HG02870 (cell line): Measurements from ENCODE around the gene COL8A1.
"Not testable (repeated sequence)": the region's sequence is repeated elsewhere in the genome, so short reads cannot be mapped to it uniquely, and the experiment has no call there.

Source experiments
- ATAC-seq: cut with Tn5 transposase; IDR thresholded peaks from one replicate; pipeline ENCODE4 v1.9.1; 2021; ENCODE audit warnings: mild to moderate bottlenecking, moderate library complexity; ENCODE audit not compliant: unreplicated experiment

Gene COL8A1

DNA sequence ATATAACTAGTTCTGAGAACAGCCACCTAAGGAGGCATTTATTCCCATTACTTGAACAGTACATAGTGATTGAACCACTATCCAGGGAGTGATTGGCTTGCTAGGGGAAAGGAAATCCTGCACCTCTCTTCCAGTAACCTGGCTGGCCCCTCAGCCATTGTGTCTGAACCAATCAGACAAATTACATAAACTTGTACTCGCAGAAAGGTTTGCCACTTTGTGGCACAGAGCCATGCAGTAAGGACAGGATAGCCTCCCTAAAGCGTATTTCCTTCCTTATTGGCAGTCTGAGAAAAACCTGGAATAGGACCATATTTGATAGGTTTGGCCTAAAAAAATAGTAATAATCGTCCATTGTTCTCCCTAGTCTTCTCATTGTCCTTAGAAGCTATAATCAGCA, 198.3 kb downstream of the COL8A1 start:
- no peak for ATAC-seq

DNA sequence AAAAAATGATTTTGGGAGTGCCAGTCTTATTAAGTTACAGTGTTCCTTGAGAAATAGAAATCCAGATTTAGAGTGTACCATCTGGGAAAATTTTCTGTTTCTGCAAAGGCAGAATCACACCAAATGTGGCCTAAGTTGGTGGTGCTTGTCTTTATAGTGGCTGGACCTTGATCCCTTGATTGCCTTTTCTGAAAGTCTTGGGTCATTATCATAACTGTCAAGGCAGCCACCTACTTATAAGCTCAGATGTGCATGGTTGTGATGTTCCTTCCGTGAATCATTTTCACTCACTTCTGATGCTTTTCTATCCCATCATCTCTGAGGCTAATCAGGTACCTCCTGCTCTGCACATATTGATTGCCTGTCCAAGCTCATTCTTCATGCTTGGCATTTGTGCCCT, 199.3 kb downstream of the COL8A1 start:
- ATAC-seq = no peak

DNA sequence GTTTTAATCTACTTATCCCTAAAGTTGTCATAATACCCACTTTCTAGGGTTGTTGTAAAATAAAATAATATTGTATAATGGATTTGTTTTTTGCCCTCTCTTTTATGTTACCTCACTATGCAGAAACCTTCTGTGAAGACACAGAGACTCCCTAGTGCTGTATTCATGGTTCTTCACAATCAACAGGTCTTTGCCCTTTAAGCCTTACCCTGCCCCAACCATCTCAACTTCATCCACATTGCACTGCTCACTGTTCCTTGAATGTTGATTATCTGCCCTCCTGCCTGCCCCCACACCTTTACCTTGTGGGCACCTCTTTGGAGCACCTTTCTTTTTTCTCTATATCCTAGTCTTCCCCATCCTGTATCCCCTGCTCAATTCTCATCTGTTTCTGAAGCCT, 200.4 kb downstream of the COL8A1 start:
- ATAC-seq = no peak

DNA sequence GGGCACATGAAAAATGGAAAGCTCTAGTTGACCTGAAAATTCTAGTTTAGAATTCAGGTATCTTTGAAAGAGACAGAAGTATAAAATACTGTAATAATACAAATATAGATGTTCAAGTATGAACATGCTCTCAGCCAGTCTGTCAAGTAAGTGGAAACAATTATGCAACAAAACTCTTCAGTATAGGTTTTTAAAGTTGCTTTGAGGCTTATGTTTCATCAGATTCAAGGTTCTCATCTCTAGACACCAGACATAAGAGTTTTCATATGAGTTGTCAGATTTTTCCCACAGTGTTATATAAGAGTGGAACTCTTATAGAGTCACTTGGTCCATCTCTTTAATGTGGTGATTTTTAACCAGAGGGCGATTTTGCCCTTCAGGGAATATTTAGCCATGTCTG, 201.2 kb downstream of the COL8A1 start:
- no peak for ATAC-seq

DNA sequence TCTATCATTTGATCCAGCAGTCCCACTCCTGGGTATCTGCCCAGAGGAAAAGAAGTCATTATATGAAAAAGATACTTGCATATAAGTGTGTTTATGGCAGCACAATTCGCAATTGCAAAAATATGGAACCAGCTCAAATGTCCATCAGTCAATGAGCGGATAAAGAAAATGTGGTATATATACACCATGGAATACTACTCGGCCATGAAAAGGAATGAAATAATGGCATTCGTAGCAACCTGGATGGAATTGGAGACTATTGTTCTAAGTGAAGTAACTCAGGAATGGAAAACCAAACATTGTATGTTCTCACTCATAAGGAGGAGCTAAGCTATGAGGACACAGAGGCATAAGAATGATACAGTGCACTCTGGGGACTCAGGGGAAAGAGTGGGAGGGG, 203.6 kb downstream of the COL8A1 start:
- ATAC-seq = not testable (repeated sequence)

DNA sequence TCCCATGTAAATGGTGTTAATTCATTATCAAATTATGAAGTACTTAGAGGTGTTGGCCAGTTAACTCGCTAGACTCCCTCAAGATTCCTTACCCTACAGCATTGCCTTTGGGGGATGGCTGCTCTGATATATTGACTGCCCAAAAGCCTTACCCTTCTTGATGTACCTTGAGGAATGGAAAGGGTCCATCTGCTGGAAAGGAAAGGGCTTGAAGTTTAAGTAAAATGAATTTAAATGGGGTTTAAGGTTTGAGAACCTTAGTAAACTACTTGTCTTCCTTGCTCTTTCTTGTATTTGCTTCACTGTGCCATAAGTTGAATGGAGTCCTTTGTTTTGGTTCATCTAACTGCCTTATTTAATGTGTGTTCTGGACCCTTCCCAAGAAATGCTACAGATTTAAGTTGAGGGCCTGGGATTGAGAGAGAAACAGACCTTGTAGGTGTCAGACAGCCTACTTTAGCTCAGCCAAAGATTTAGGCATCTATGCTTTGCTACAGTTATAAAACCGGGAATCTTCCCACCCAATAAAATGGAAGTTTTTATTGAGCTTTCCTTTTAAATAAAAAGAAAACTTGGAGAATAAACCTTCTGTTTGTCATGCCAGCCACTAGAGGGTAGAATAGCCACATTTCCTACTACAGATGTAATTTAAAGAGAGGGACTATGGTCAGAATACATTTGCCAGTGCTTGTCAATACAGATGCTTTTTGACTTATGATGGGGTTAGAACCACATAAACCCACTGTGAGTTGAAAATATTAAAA, 204.6 kb downstream of the COL8A1 start:
- no peak for ATAC-seq

DNA sequence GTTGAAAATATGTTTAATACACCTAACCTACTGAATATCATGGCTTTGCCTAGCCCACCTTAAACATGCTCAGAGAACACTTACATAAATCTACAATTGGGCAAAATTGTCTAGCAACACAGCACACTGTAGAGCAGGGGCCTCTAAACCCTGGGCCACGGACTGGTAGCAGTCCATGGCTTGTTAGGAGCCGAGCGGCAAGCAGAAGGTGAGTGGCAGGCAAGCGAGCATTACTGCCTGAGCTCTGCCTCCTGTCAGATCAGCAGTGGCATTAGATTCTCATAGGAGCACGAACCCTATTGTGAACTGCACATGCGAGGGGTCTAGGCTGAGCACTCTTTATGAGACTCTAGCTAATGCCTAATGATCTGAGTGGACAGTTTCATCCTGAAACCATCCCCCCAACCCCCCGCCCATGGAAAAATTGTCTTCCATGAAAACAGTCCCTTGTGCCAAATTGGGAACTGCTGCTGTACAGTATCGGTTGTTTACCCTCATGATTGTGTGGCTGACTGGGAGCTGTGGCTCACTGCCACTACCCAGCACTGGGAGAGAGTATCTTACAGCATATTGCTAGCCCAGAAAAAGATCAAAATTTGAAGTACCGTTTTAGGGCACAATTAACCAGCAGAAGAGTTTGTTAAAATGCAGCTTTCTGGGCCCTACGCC, 205.3 kb downstream of the COL8A1 start:
- no peak for ATAC-seq

DNA sequence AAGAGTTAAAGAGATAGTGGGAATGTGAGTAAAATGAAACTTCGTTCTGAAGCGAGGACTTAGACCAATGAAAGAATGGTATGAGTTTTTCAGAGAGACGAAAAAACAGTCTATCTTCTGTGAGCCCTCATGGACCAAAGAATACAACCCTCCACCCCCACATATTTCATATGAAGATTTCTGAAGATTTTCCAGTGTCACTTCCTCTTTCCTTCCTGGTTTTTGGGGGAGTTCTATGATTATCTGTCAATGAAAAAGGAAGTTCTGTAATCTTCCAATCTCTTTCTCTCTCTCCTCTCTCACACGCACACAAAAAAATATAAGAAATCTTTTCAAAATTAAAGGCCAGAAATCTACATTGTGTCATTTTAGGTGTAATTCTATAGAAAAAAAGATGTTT, 206.9 kb downstream of the COL8A1 start:
- ATAC-seq = no peak

DNA sequence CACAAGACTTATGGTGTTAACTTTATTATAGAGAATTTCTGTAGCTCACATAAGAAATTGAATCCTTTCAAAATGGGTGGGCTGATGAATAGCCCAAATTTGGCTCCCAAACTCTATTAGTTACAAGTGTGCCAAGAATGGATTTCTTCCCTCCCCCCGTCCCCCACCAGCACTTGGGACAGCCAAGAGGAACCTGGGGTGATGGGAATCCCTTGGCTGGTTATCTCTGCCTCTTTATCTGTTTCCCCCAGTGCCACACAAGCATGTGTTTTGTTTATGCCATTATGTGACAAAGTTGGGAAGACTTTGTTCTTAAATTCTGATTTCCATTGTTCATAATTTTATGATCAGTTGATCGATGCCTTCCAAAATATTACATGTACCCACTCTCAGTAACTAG, 207.6 kb downstream of the COL8A1 start:
- no peak for ATAC-seq

DNA sequence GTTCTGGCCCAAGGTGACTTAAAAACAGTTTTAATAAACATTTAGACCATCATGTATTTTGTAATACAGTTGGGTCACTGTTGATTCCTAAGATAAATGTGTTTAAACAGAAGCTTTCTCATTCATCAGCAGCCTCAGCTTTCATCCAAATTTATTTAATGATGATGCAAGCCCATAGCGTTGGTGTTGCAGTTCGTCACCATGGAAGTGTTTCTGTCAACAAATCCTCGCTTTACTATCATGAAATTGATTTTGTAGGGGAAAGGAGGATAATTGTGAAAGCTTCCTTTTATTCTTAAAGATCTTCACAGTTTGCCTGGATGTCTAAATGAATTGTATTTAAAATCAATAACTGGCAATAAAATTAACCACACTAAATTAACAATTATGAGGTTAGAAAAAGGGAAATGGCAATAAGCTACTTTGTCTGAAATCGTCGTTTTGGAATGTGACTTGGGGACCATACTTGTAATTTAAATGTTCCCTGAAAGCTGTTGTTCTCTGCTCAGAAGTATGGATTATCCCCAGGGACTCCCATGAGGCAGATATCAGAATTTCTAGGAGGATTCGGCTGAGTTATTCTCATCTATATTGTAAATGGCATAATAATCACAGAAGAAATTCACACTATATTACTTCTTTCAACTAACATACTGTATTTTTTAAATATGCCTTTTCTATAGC, 208.2 kb downstream of the COL8A1 start:
- no peak for ATAC-seq

DNA sequence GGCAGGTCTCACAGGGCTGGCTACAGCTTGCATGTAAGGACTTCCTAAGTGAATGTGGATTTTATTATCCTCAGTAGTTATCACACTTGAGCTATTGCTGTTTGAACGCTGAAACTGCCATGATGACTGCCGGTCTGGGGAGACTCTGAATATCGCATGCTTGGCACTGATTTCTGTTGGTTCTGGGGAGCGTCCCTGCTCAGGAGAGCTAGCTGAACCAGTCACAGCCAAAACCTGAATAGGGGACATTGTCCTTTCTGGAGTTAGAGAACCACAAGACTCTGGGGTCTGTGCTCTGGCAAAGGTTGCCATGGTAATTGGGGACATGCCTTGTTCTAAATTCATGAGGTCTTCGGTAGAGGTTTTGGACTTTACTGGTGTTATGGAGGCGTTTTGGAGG, 210.0 kb downstream of the COL8A1 start:
- ATAC-seq = no peak
